Psoas muscle (tissue), 8 donors: Measurements from ENCODE around the gene SLC6A19. TPM values are rescaled to one million over a fixed set of nuclear protein-coding genes. Genes with fewer than 3 reads are reported as not detected.

Experiments
- ATAC-seq, 4 donors: fragments of 200-7000 bp; cut with Tn5 transposase; one replicate each; pipeline ENCODE4 v1.9.1; 2020; ENCODE audit warnings: moderate library complexity in 3 of 4, mild to moderate bottlenecking in 2 of 4
- DNase-seq, 2 donors: peaks; one replicate each; pipeline ENCODE4 v3.0.0-alpha.2; 2020
- H3K27ac ChIP-seq: fragments of 200-600 bp; one replicate; pipeline ENCODE4 v1.8.0; 2022
- H3K27me3 ChIP-seq, 3 donors: fragments of 200-600 bp in 1 of 3; one replicate each; pipeline versions ENCODE4 v1.6.1 to v1.8.0; 2013 to 2022; ENCODE audit warnings: low read length in 2 of 3, mild to moderate bottlenecking in 2 of 3, moderate library complexity in 1 of 3; ENCODE audit not compliant: insufficient read depth in 3 of 3
- H3K36me3 ChIP-seq, 2 donors: fragments of 200-600 bp in 1 of 2; one replicate each; pipeline versions ENCODE4 v1.6.1 to v1.8.0; 2013 to 2022; ENCODE audit warnings: low read depth in 1 of 2, mild to moderate bottlenecking in 1 of 2, moderate library complexity in 1 of 2; ENCODE audit not compliant: insufficient read depth in 1 of 2
- H3K4me1 ChIP-seq: fragments of 200-600 bp; one replicate; pipeline ENCODE4 v1.8.0; 2022
- H3K4me3 ChIP-seq: fragments of 200-600 bp; one replicate; pipeline ENCODE4 v1.8.0; 2022; ENCODE audit warnings: mild to moderate bottlenecking
- H3K9me3 ChIP-seq: fragments of 200-600 bp; one replicate; pipeline ENCODE4 v1.8.0; 2022
- WGBS, 3 donors: extraction: QIAGEN DNeasy Blood & Tissue Kit; methylation state at CpG; one replicate each; pipeline versions ENCODE4 v1.1.6 to v1.1.7; 2013; 5-methylcytosine and 5-hydroxymethylcytosine counted together
- intact Hi-C, 2 donors: fragments of 100-400 bp; cut with DNase I; formaldehyde crosslinking; loops; one replicate each; pipeline versions ENCODE4 v1.11.0 to v1.14.2; 2022
- polyA plus RNA-seq, 3 donors: library from polyadenylated mRNA; stranded (reverse); fragments of 200-250 nt; gene quantifications; one replicate each; pipeline ENCODE4 v1.2.3, GENCODE V29; 2013
- total RNA-seq, 4 donors: library from RNA; stranded (reverse); fragmentation: NEBNext Ultra II Directional in 2 of 4; extraction: Animal tissue kit (Norgen Biotek cat#: 25700) in 2 of 4; gene quantifications; one replicate each; pipeline versions ENCODE4 v1.2.1 to v1.2.4, GENCODE V29; 2021 to 2023
- TF ChIP-seq, protein P1 (sequence below): fragments of 200-600 bp; IDR thresholded peaks from one replicate; pipeline ENCODE4 v1.8.0; 2022; ENCODE audit warnings: antibody characterized with exemption
- donor health status: healthy with polysubstance abuse.
- donor health status: DM: no; HTN: no; CAD: no; lungs with moderate emphysema.
- donor health status: Bipolar disorder and iron deficiency.
- donor health status: healthy.
- donor health status: DM: yes; HTN: yes; CAD: no.
- donor health status: DM: no; HTN: no; CAD: no.
- donor health status: DM: no; HTN: no; CAD: no.
- donor health status: DM: yes; HTN: yes; CAD: no.

SLC6A19 gene
- total and polyA plus RNA-seq, 7 donors: 0.03 to 0.08 TPM; not detected in 5

DNA sequence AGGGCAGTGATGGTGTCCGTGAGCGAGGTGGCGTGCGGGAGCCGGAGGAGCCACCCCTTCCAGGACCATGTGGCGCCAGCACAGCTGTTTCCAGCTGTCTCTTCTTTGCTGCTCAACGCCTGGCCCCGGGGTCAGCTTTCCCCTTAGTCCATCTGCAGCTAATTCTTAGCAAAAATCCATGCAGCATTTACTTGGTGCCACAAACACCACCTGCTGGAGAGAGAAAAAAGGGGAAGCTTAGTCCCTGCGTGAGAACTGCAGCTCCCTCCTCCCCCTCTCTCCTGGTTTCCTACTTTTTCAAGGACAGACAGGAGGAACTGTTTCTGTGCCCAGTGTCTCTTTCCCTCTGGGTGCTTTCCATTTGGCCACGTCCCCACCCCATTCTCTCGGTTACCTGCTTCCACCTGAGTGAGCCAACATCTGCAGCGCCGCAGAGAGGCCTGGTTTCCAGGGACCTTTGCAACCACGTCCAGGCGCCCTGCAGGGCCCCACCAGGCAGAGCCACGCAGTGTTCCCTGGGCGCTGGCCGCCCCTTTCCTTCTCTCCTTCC lies 3.4 kb downstream of the SLC6A19 start:
- TF ChIP-seq, protein P1, sequence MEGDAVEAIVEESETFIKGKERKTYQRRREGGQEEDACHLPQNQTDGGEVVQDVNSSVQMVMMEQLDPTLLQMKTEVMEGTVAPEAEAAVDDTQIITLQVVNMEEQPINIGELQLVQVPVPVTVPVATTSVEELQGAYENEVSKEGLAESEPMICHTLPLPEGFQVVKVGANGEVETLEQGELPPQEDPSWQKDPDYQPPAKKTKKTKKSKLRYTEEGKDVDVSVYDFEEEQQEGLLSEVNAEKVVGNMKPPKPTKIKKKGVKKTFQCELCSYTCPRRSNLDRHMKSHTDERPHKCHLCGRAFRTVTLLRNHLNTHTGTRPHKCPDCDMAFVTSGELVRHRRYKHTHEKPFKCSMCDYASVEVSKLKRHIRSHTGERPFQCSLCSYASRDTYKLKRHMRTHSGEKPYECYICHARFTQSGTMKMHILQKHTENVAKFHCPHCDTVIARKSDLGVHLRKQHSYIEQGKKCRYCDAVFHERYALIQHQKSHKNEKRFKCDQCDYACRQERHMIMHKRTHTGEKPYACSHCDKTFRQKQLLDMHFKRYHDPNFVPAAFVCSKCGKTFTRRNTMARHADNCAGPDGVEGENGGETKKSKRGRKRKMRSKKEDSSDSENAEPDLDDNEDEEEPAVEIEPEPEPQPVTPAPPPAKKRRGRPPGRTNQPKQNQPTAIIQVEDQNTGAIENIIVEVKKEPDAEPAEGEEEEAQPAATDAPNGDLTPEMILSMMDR: no peak
- DNase-seq (peak in 1 of 2 donors; percentile 5), ATAC-seq (no peak)
- Histone ChIP-seq H3K9me3 (no peaks in the 10 kb centered on the region), H3K27ac (no peak overlapping the region), H3K27me3 (peaks cover 0 to 72% (median 15%) of the 10 kb centered on the region in 3 donors), H3K4me3 (no peak overlapping the region), H3K4me1 (no peaks in the 10 kb centered on the region), H3K36me3 (no peaks in the 10 kb centered on the region)
- WGBS, 3 donors: 16 to 22% (median 21%) methylated on average over 18 of the region's 18 CpGs
- intact Hi-C loops: no loop called here

- DNase-seq: no peak
- Histone ChIP-seq H3K4me1 (no peaks in the 10 kb centered on the region), H3K27ac (no peak overlapping the region), H3K27me3 (peaks cover 0 to 71% (median 11%) of the 10 kb centered on the region in 3 donors), H3K36me3 (no peaks in the 10 kb centered on the region), H3K9me3 (no peaks in the 10 kb centered on the region), H3K4me3 (no peak overlapping the region)
- 60 to 70% (median 63%) methylated on average over 11 of the region's 11 CpGs for WGBS, 3 donors
- no peak for ATAC-seq
- intact Hi-C loops: no loop called here
- TF ChIP-seq, protein P1: no peak
Observed at GRCh38 chr5:1205255-1206180, 4.1 kb downstream of the SLC6A19 start.

DNA sequence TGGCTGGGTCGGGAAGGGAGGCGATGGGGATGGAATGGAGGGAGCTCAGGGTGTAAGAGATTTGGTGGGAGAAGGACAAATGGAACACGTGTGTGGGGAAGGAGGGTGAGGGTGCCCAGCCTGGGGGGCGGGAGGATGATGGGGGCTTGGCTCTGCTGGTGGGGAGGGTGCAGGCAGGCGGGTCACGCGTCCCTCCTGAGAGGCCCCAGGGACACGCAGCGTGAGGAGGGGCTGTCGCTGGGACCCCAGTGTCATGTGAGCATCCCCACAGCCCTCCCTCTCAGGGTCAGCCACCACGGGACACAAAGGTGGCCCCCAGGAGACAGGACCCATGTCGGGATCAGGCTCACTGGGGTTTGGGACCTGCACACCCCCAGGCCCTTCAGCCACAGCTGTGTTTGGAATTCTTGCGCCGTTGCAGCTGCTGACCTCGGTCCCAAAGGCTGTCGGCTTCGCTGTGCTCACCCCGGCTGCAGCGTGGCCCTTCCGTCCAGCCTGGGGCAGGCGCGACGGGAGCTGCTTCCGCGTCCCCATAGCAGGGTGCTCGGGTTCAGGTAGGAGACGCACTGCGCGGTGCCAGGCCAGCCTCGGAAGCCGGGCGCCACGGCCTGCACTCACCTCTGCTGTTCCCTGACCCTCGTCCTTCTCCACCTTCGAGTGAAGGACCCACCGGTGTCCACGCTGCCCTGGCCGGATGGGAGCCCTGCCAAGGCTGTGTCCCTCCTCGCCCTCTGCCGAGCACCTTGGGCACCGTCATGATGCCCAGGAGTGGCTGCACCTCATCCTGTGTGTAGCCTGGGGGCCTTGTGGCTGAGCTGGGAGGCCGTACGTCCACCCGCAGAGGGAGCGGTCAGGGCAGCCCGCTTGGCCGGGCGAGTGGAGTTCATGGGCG lies 5.4 kb downstream of the SLC6A19 start:
- Histone ChIP-seq H3K9me3 (no peaks in the 10 kb centered on the region), H3K27me3 (peaks cover 0 to 67% (median 8%) of the 10 kb centered on the region in 3 donors), H3K36me3 (no peaks in the 10 kb centered on the region), H3K27ac (no peak overlapping the region), H3K4me3 (no peak overlapping the region), H3K4me1 (no peaks in the 10 kb centered on the region)
- TF ChIP-seq, protein P1: no peak
- 58 to 59% (median 59%) methylated on average over 41 to 49 of the region's 49 CpGs for WGBS, 3 donors
- ATAC-seq (no peak), DNase-seq (peak in 1 of 2 donors; percentile 8)
- intact Hi-C loops: no loop called here

GRCh38 chr5:1207555-1207954 lies 6.2 kb downstream of the SLC6A19 start:
- intact Hi-C loops: no loop called here
- H3K27me3 ChIP-seq: peaks cover 0 to 61% (median 8%) of the 10 kb centered on the region in 3 donors

More at GRCh38 chr5:1207555-1207954, 6.2 kb downstream of the SLC6A19 start:
- TF ChIP-seq, protein P1: no peak
- Histone ChIP-seq H3K4me1 (no peaks in the 10 kb centered on the region), H3K9me3 (no peaks in the 10 kb centered on the region), H3K27ac (no peak overlapping the region), H3K4me3 (no peak overlapping the region), H3K36me3 (no peaks in the 10 kb centered on the region)
- ATAC-seq (no peak), DNase-seq (no peak)
- WGBS, 3 donors: 61 to 73% (median 64%) methylated on average over 6 of the region's 6 CpGs
